ENCODE data around the gene SLC4A1AP.

GRCh38 chr2:27724191-27724590 lies 60.5 kb downstream of the SLC4A1AP start:
- TF ChIP-seq CTCF (IDR thresholded peaks at IDR 0.05) (no peak), POLR2AphosphoS5 (IDR thresholded peaks at IDR 0.05) (no peak)

Data from transverse colon (tissue), 4 donors.